Gastroesophageal sphincter (tissue), 3 donors: ENCODE measurements around the gene STOX2.

Source experiments
- CTCF ChIP-seq, 4 experiments: fragments of 200-600 bp in 2 of 4; fragments of 450-650 bp in 2 of 4; sonication (generic) in 1 of 4; IDR thresholded peaks; one replicate each; pipeline ENCODE4 v1.5.1; 2017 to 2019; ENCODE audit warnings: antibody characterized with exemption in 4 of 4, mild to moderate bottlenecking in 2 of 4, moderate library complexity in 2 of 4
- POLR2A ChIP-seq, 2 donors: fragments of 450-650 bp; IDR thresholded peaks; one replicate each; pipeline ENCODE4 v1.6.1; 2017; ENCODE audit warnings: antibody characterized with exemption in 2 of 2, mild to moderate bottlenecking in 2 of 2, moderate library complexity in 1 of 2
- POLR2AphosphoS5 ChIP-seq: sonication (generic); formaldehyde crosslinking; IDR thresholded peaks from one replicate; pipeline ENCODE4 v1.6.1; 2017; ENCODE audit warnings: antibody characterized with exemption

- no peak for TF ChIP-seq CTCF (IDR thresholded peaks at IDR 0.05)
- no peak for TF ChIP-seq POLR2A (IDR thresholded peaks at IDR 0.05)
- no peak for TF ChIP-seq POLR2AphosphoS5
Measured at GRCh38 chr4:183985786-183986185, 80.7 kb downstream of the STOX2 start.
